HEK293T (cell line): ENCODE measurements around the gene NOTCH3.

ENCODE experiments used
- CTCF ChIA-PET: fragments of 350-600 bp; formaldehyde crosslinking; extraction: SDS; loops from one replicate; lab custom pipeline; 2021; ENCODE audit warnings: antibody characterized with exemption, inconsistent platforms; lab: Yijun Ruan, JAX
- POLR2A ChIA-PET: fragments of 350-600 bp; formaldehyde crosslinking; extraction: SDS; loops from one replicate; lab custom pipeline; 2020; ENCODE audit warnings: antibody characterized with exemption, inconsistent platforms; lab: Yijun Ruan, JAX
- DNase-seq: peaks from one replicate; pipeline ENCODE4 v3.0.0; 2012; ENCODE audit warnings: mixed read lengths; ENCODE audit errors: extremely low spot score
- ARNT ChIP-seq: fragments of 450-650 bp; IDR thresholded peaks from 2 replicates; pipeline ENCODE4 v1.6.1; 2017; ENCODE audit warnings: mild to moderate bottlenecking
- BHLHE40 ChIP-seq: fragments of 450-650 bp; IDR thresholded peaks from 2 replicates; pipeline ENCODE4 v1.6.1; 2016; ENCODE audit warnings: mild to moderate bottlenecking, moderate library complexity, borderline replicate concordance
- CTBP1 ChIP-seq: fragments of 450-650 bp; IDR thresholded peaks from 2 replicates; pipeline ENCODE4 v1.6.1; 2016; ENCODE audit warnings: borderline replicate concordance
- ELF4 ChIP-seq: fragments of 450-650 bp; IDR thresholded peaks from 2 replicates; pipeline ENCODE4 v1.6.1; 2017; ENCODE audit warnings: antibody characterized with exemption
- FOXA1 ChIP-seq: fragments of 450-650 bp; IDR thresholded peaks from 2 replicates; pipeline ENCODE4 v1.6.1; 2016; ENCODE audit warnings: mild to moderate bottlenecking
- FOXK2 ChIP-seq: fragments of 450-650 bp; IDR thresholded peaks from 2 replicates; pipeline ENCODE4 v1.6.1; 2016; ENCODE audit warnings: mild to moderate bottlenecking
- FOXM1 ChIP-seq: fragments of 450-650 bp; IDR thresholded peaks from 2 replicates; pipeline ENCODE4 v1.6.1; 2017; ENCODE audit warnings: mild to moderate bottlenecking, borderline replicate concordance
- HDGF ChIP-seq: fragments of 450-650 bp; IDR thresholded peaks from 2 replicates; pipeline ENCODE4 v1.6.1; 2017; ENCODE audit warnings: antibody characterized with exemption, borderline replicate concordance
- L3MBTL2 ChIP-seq: fragments of 450-650 bp; conservative IDR thresholded peaks from 2 replicates; pipeline ENCODE4 v1.6.1; 2016; ENCODE audit warnings: mild to moderate bottlenecking
- LEF1 ChIP-seq: fragments of 450-650 bp; IDR thresholded peaks from 2 replicates; pipeline ENCODE4 v1.6.1; 2017; ENCODE audit warnings: mild to moderate bottlenecking, borderline replicate concordance
- NFRKB ChIP-seq: fragments of 450-650 bp; IDR thresholded peaks from 2 replicates; pipeline ENCODE4 v1.6.1; 2016; ENCODE audit warnings: mild to moderate bottlenecking, moderate library complexity
- SP1 ChIP-seq: fragments of 450-650 bp; IDR thresholded peaks from 2 replicates; pipeline ENCODE4 v1.6.1; 2017
- SUZ12 ChIP-seq: fragments of 450-650 bp; IDR thresholded peaks from 2 replicates; pipeline ENCODE4 v1.6.1; 2016; ENCODE audit warnings: mild to moderate bottlenecking
- TARDBP ChIP-seq: fragments of 450-650 bp; IDR thresholded peaks from 2 replicates; pipeline ENCODE4 v1.6.1; 2016
- ZNF384 ChIP-seq: fragments of 450-650 bp; IDR thresholded peaks from 2 replicates; pipeline ENCODE4 v1.6.1; 2016
- TF ChIP-seq, protein P1 (sequence below): fragments of 450-650 bp; IDR thresholded peaks from 2 replicates; pipeline ENCODE4 v1.6.1; 2016

NOTCH3 gene

DNA sequence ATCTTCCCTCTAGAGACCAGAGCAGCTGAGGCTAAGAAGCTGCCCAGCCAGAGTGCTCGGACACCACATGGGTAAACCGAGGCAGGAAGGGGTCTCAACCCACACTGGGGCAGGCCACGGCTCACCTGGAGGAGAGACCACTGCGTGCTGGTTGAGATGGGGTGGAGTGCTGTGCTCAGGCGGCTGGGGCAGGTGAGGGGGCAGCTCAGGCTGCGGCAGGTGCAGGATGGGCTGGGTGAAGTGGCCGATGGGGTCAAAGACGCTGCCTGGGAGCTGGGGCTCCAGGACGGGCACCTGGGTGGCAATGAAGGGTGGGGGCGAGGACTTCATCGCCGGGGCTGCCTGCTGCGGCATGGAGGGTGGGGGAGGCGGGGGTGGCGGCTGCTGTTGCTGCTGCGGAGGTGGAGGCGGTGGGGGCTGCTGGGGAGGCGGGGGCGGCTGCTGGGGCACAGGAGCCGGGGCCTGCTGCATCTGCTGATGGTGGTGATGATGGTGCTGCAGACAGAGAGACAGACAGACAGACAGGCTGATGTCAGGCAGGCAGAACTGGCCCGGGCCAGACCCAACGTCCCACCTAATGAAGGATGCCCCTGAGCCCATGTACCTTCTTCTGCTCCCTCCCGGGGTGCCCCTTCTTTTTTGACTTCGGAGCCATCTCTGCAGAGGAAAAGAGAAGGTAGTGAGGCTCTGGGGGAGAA is 43.5 kb upstream of the NOTCH3 start:
- no peak for TF ChIP-seq L3MBTL2
- ChIA-PET POLR2A (no interaction called here), CTCF (no interaction called here)
- DNase-seq, result no peak

DNA sequence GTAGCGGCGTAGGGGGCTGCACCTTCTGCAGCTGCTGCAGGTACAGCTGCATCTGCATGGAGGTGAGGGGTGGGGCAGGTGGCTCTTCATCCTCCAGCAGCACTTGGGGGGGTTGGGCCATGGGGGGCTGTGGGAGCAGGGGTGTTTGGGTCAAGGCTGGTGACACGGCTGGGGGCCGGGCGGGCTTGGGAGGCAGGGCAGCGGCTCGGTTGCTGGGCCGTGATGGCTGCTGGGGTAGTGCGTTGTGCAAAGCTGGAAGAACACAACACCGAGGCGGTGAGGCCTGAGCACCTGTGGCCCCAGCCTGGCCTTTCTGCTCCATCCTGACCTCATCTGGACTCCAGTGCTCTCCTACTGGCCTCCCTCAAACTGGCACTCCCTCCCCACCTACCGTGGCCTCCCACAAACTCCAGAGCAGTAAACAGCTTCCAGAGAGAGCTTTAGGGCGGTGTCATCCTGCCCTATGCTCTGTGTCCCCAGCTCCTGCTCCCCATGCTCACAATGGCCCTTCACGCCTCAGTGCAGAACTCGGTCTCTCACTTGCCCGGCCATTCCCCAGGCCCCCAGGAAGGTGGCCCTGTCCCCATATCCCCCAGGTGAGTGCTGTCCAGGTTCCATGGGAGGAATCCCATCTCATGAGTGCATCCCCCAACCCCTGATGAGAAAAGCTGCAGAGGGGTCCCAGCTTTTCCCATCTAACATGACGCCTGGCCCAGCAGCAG is 42.6 kb upstream of the NOTCH3 start:
- ChIA-PET CTCF (no interaction called here), POLR2A (no interaction called here)
- DNase-seq, result no peak
- TF ChIP-seq CTBP1 (no peak), ARNT (no peak), ZNF384 (no peak), SUZ12 (no peak), SP1 (no peak), HDGF (no peak), FOXK2 (no peak), ELF4 (no peak), LEF1 (no peak), L3MBTL2 (no peak), TARDBP (no peak), FOXM1 (no peak), FOXA1 (no peak), NFRKB (no peak), BHLHE40 (no peak)
- TF ChIP-seq, protein P1, sequence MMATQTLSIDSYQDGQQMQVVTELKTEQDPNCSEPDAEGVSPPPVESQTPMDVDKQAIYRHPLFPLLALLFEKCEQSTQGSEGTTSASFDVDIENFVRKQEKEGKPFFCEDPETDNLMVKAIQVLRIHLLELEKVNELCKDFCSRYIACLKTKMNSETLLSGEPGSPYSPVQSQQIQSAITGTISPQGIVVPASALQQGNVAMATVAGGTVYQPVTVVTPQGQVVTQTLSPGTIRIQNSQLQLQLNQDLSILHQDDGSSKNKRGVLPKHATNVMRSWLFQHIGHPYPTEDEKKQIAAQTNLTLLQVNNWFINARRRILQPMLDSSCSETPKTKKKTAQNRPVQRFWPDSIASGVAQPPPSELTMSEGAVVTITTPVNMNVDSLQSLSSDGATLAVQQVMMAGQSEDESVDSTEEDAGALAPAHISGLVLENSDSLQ, result no peak

DNA sequence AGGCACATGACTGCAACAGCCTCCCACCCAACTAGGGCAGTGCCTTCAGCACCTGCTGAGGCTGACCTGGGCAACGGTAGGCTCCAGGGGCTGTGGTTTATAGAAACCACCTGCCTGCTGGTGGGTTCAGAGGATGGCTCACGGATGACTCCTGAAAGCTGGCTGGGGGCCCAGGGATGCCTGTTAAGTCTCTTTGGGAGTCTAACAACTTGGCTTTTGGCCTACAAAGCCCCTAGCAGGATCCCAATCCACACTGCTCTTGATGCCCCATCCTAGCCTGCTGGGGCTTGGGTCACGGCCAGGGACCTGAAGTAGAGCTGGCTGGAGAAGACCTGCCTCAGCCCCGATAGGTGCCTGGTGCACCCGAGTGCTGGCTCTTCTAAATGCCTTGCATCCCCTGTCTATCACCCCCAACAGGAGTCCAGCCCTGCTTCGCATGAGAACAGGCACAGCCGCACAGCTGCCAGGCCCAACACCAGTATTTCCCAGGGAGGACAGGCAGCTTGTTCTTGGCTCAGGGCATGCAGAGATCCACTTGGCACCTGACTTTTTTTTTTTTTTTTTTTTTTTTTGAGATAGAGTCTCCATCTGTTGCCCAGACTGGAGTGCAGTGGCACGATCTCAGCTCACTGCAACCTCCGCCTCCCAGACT is 40.6 kb upstream of the NOTCH3 start:
- CTCF ChIA-PET, result no interaction called here

DNA sequence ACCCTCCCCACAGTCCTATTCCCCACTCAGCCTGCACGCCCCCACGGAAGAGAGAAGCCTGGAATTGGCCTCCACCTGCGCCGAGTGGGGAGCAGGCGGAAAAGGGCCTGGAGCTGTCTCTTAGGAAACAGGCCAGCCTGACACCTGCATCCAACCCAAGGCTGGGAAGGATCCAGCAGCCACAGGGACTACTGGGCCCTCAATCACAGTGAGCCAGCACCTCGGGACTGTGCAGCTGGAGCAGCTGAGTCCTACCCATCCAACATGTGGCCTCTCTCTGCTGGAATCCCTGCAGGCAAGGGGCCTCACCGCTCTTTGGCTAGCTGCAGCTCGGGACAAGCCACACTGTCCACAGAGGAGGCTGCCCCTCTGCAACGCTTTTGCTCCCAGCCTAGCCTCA is 39.7 kb upstream of the NOTCH3 start:
- ChIA-PET POLR2A (no interaction called here), CTCF (no interaction called here)
- TF ChIP-seq NFRKB (no peak), ELF4 (no peak), L3MBTL2 (no peak)
- no peak for DNase-seq

More for the DNA sequence above, 40.6 kb upstream of the NOTCH3 start:
- TF ChIP-seq HDGF, result no peak
- no peak for TF ChIP-seq LEF1
- TF ChIP-seq TARDBP, result no peak
- no peak for TF ChIP-seq SUZ12
- TF ChIP-seq, protein P1, result no peak
- TF ChIP-seq NFRKB, result no peak
- TF ChIP-seq FOXA1, result no peak
- TF ChIP-seq ARNT, result no peak
- TF ChIP-seq L3MBTL2, result no peak
- TF ChIP-seq FOXK2, result no peak
- DNase-seq, result no peak
- POLR2A ChIA-PET, result no interaction called here

DNA sequence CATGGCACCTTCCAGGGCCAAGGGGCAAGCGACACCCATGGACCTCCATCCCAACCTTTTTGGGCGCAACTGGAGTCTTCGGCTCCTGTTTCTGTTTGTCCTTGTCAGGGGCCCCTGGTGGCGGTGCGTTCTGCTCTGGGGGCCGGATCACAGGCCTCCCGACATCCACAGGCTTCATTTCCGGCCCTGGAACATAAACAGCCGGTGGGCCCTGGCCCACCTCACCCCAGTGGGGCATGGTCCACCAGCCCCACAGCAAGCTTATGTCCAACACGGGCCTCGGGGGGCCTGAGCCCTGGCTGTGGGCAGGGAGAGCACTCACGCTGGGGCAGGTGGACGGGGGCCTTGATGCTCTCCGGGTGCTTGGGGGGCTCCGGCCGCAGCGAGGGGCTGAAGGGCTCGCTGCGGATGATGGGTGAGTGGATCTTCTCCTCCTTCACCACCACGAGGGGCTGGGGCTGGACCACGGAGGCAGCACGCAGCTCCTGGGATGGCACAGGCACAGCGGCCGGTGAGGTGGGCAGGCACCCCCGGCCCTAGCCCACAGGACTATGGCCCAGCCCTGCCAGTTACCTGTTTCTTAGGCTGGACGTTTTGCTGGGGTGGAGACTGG is 38.6 kb upstream of the NOTCH3 start:
- ChIA-PET CTCF (no interaction called here), POLR2A (no interaction called here)
- DNase-seq, result no peak
- TF ChIP-seq LEF1 (no peak), HDGF (no peak), ARNT (no peak), NFRKB (no peak), ELF4 (no peak)

DNA sequence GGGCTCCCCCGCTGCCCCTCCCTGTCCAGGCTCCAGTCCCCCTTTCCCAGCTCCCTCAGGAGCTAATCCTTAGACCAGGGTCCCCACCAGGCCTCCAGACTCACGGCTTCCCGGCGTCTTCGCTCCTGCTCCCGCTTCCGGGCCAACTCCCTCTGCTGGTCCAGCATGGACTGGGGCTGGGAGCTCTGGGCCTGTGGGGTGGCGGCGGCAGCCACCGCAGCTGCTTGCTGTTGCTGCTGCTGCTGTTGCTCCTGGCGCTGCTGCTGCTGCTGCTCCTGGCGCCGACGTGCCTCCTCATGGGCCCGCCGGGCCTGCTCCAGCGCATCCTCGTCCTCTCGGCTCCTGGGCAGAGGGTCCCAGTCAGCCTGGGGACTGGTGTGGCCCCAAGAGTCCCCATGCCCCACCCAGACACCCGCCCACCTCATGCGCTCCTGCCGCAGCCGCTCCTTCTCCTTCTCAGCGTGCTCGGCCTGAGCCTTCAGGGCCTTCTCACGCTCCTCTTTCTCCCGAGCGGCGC is 37.9 kb upstream of the NOTCH3 start:
- CTCF ChIA-PET, result no interaction called here
- POLR2A ChIA-PET, result interaction anchor here (1.0 kb wide), 1 partner anchor 94 kb away, joined by 3 read pairs; the partner anchor contains the start of gene BRD4
- TF ChIP-seq SUZ12 (no peak), BHLHE40 (no peak), FOXM1 (no peak)
- no peak for DNase-seq
